Stimulated activated CD4-positive, alpha-beta T cell treated with anti-CD3 and anti-CD28 coated beads, Interleukin-12 subunit alpha, Interleukin-12 subunit beta, amount 100 ng/mL, for 48 hours (primary cell): ENCODE measurements around the gene HNRNPM.
"Not testable (repeated sequence)": the region's sequence is repeated elsewhere in the genome, so short reads cannot be mapped to it uniquely, and the experiment has no call there.

Source experiments
- DNase-seq, 3 donors: peaks; one replicate each; pipeline ENCODE4 v3.0.0-alpha.2; 2020; ENCODE audit warnings: low read depth in 2 of 3, low spot score in 1 of 3

HNRNPM gene

DNA sequence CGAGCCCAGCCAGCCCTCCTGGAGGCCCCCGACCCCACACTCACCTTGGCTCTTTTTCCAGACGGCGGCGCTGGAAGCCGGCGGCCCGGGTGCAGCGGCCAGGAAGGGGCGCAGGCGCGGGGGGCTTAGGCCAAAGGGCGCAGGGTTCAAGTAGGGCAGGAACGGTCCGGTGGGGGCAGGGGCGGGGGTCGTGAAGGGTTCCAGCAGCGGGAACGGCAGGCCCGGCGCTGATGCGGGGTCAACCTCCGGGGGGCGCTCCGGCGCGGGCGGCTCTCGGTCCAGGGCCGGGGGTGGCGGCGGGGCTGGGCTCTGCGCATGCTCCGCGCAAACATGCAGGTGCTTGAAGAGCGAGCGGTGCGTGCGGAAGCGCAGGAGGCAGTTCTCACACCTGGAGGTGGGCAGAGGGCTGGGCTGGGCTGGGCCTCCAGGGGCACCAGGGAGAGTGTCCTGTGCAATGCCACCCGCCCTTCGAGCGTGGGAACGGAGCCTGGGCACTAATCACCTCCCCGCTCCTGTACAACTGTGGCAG is 66.9 kb downstream of the HNRNPM start:
- no peak for DNase-seq

DNA sequence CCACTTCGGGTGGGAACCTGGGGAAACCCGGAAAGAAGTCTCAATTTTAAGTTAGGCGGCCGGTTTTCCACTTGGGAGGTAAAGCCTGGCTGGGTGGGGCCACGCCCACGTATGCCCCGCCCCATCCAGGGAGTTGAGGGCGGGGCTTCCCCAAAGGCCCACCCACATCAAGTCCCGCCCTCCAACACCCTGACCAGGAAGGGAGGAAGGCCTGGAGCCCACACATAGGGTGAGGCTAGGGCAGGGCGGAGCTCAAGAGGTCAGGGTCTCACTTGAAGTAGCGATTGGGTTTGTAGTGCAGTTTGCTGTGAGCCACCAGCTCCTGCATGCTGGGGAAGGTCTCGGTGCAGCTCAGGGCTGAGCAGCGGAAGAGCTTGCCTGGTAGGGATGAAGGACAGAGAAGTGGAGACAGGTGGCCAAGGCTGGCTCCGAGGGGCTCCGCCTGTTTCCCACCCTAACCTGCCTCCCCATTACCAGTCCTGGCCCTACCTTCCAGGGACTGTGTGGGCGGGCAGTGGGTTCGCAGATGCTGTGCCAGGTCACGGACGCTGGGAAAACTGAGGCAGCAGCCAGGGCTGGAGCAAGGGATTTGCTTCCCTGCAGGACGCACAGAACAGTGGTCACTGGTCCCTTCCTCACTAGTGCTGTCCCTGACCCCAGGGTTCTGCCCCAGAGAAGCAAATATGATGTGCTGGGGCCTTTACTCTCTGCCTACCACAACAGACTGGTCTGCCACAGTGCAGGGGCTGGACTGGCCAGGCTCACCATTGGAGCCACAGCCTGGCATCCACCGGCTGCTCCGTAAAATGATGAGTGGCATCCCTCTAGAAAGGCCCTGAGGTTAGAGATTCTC is 67.6 kb downstream of the HNRNPM start:
- DNase-seq = no peak

DNA sequence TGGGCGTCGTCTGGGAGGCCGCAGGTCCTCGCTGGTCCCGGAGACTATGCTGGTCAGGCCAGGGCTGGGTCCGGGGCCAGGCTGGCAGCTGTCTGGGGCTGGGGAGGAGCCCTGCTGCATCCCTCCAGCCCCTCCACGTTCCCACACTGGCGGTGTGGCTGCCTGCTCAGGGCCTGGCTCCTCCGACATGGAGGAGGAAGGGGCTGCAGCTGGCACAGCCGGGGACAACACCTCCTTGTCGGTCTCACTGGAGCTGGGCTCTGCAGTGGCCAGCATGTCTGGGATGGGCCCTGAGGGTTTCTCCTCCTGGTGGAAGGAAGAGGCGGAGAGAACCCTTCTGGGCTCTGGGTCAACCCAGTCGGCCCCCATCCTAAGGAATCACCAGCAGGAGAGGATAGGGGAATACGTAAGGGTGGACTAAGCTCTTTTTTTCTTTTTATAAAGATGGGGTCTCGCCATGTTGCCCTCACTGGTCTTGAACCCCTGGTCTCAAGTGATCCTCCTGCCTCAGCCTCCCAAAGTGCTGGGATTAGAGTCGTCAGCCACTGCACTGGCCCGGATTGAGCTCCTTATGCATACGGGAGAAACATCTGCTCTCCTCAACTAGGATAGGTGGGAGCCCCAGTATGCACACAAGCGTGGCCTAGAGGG is 68.4 kb downstream of the HNRNPM start:
- DNase-seq = no peak

DNA sequence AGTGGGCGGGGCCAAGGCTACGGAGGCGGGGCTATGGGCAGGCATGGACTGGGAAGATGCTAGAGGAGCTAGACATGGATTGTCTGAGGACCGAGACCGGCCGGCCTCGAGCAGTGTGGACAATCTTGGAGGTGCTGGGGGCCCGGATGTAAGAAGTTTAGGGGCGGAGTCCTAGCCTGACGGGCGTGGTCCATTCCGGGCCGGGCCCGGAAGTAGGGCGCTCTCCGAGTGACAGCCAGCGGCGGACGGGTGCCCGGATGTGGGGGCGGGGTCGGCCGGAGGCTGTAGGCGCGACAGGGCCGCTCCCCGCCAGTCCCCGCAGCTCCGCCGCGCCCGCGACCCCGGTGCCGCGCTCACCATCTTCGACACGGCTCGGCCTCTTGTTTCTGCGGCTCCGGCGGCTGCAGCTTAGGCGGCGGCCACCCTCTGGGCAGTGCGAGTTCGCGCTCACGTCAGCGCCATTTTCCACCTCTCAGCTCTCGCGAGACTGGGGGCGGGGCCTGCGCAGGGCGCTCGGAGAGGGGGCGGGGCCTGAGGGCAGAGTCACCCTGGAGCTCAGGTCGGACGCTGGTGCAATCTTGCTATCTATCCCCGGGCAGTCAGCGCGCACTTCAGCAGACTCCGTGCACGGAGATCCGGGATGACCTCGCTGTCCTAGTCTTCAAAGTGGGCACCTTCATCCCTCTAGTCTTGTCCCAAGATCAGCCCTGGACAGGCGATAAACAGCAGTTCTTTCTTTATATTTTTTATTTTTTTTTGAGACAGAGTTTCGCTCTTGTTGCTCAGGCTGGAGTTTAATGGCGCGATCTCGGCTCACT is 69.1 kb downstream of the HNRNPM start, which contains the start of gene ZNF414:
TSS of gene ZNF414 (minus strand) at position 481 of the 818 bp plus-strand sequence. CDS start at position 360, 121 bp downstream.
- DNase-seq = peak; percentile 94 to 98 (median 96)

DNA sequence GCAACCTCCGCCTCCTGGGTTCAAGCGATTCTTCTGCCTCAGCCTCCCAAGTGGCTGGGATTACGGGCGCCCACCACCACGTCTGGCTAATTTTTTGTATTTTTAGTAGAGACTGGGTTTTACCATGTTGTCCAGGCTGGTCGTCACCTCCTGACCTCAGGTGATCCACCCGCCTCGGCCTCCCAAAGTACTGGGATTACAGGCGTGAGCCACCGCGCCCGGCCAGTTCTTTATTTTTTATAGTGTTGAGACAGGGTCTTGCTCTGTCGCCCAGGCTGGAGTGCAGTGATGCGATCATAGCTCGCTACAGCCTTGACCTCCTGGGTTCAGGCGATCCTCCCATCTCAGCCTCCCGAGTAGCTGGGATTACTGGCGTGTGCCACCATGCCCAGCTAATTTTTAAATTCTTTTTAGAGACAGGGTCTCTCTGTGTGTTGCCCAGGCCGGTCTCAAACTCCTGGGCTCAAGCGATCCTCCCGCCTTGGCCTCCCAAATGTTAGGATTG is 69.8 kb downstream of the HNRNPM start:
- not testable (repeated sequence) for DNase-seq

DNA sequence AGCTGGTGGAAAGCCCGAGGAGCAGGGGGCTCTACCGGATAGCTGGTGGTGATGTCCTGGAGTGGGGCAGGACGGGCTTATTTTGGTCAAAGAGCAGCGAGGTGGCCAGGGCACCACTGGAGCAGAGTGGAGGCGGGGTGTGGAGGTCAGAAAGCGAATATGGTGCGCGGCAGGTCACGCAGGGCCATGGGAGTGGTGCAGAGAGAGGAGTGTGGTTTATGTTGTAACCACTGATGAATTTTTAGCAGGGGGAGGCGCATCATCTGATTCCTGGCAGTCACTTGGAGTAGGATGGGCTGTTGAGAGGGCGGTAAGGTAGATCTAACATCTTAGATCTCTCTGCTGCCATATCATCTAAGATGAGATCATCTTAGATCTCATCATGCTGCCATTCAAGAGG is 70.5 kb downstream of the HNRNPM start:
- peak; percentile 35 to 46 (median 38) for DNase-seq

DNA sequence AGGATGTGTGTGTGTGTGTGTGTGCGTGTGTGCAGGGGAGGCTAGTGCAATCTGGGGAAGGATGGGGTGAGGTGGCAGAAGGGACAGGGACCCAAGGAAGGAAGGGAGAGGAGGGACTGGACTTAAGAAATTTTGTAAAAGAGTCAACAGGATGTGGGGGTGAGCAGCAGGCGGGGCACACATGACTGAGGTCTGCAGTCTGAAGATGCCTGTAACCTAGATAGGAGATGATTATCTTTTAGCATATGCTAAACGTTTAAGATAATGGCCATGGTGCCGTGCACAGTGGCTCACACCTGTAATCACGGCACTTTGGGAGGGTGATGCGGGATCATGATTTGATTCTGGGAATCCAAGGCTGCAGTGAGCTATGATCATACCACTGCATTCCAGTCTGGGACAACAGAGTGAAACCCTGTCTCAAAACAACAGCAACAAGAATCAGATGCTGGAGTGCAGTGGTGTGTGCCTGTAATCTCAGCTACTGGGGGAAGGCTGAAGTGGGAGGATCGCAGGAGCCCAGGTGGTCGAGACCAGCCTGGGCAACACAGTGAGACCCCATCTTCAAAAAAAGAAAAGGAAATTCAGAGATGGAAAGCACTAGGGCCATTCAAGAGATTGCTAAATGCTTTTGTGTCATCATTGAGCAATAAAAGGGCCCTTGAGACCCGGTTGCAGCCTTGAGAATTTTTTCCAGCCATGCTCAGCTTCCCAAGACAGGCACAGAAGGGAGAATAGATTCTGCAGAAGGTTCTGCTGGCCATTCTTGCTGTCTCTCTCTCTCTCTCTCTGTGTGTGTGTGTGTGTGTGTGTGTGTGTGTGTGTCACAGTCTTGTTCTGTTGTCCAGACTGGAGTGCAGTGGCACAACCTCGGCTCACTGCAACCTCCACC is 73.0 kb downstream of the HNRNPM start:
- DNase-seq = no peak

DNA sequence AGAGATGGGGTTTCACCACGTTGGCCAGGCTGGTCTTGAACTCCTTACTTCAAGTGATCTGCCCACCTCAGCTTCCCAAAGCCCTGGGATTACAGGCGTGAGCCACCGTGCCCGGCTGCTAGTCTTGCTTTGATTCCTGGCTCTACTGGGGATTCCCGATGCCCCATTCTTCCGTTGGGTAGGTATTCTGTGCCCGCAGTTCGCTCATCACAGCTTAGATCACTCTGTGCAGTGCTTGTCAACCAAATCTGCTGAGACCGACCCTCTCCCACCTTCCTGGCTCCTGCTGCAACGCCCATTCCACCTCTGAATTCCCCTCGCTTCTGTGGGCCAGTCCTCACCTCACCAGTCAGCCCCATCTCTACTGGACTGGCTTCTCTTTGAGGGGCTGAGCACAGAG is 73.8 kb downstream of the HNRNPM start:
- no peak for DNase-seq

DNA sequence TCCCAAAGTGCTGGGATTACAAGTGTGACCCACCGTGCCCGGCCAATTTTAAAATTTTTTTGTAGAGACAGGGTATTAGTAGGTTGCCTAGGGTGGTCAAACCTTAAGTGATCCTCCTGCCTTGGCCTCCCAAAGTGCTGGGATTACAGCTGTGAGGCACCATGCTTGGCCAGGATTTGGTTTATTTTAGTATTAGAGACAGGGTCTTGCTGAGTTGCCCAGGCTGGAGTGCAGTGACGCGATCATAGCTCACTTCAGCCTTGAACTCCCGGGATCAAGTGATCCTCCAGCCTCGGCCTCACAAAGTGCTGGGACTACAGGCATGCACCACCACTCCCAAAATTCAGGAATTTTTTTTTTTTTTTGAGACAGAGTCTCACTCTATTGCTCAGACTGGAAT is 74.6 kb downstream of the HNRNPM start:
- no peak for DNase-seq

DNA sequence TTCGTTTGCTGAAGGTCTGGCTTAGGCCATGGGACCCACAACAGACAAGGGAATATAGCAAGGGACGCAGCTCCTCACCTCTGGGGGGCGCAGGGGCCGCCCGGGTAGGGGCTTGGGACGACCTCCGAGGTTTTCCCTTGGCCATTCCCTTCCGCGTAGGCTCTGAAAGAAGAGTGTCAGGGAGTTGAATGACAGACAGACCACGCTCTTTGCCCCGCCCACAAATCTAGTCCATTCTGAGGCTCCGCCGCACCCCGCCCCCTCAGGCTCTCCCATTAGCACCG is 80.6 kb downstream of the HNRNPM start:
- DNase-seq = no peak

DNA sequence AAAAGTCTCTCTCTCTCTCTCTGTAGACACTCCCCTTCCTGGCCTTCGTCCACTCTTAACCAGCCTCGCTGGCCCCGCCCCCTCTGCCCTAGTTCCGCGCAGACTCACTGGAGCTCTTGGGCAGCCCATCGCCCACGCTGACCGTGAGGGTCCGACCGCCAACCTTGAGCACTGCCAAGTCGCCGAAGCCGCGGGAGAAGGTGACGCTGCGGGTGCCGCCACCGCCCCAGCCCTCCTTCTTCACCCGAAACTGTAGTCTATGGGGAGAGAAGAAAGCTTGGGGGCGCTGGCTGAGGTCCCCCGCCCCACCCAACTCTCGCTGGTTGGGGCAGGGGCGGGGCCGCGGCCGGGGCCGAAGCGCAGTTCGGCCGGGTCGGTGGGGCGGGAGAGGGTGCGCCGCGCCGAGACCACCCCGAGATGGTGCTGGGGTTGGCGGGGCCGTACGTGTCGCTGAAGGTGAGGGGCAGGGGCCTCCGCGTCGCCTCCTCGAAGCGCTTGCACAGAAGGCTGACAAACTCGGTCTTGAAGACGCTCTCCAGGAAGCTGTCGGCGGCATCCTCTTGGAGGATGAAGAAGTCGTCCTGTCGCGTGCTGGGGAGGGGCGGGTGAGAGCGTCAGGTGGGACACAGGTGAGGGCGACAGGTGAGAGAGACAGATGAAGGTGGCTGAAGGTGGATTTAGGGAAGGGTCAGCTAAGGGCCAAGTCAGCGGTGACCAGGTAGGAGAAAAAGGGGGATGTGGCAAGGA is 81.7 kb downstream of the HNRNPM start:
- DNase-seq = no peak

DNA sequence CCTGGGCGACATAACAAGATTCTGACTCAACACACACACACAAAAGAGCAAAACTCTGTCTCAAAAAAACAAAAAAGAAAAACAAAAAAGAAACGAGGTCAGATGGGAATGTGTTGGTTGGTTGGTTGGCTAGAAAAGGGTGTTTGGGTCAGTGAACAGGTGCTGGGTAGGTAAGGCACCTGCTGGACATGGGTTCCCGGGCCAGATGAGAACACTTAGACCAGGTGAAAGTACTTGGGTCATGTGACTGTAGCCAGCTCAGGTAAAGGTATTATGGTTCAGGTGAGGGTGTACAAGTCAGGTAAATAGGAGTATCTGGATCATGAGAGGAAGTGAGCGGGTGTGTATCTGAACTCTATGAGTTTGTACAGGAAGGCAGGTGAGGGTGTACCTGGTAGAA is 83.7 kb downstream of the HNRNPM start:
- DNase-seq = no peak

DNA sequence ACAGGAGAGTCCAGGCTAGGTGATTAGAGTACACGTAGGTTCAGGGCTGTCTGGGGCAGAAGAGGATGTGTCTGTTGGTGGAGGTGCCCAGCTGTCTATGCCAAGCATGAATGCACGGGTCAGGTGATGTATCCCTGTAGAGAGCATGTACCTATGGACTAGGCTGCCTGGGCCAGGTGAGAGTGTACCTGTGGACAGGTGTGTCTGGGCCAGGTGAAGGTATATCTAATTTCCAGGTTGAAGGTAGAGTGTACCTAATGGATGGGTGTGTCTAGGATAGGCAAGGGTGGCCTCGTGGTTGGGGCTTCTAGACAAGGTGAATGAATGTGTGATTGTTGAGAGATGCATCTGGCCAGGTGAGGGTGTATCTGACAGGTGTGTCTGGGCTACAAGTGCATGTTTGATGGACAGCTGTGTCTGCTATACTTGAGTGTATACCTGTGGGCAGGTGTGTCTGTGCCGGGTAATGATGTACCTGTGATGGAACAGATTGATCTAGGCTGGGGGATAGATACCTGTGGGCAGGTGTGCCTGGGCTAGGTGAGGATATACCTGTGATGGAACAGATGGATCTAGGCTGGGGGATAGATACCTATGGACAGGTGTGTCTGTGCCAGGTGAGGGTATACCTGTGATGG is 84.7 kb downstream of the HNRNPM start:
- DNase-seq = no peak

DNA sequence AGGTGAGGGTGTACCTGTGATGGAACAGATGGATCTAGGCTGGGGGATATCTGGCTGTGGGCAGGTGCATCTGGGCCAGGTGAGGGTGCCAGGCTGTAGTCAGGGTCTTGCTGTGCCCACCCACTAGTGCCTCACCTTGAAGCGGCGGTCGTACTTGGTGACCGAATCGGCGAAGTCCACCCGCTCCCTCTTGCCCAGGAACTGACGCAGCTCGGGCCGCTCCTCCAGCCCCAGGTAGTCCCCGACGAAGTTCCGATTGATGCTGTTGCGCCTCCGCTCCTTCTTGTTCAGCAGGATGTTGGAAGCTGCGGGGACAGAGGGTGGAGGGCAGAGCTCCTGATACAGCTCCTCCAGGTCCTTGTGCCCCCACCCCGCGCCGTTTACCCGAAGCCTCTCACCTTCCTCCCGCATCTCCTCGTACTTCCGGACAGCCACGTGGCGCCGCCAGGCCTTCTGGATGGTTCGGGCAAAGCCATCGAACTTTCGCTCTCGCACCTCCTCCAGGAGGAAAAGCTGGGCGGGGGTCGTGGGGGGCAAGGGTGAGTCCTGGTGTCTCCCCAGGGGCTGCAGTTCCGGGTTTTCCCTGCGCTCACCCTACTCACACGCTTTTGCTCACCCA is 85.4 kb downstream of the HNRNPM start:
- DNase-seq = no peak

DNA sequence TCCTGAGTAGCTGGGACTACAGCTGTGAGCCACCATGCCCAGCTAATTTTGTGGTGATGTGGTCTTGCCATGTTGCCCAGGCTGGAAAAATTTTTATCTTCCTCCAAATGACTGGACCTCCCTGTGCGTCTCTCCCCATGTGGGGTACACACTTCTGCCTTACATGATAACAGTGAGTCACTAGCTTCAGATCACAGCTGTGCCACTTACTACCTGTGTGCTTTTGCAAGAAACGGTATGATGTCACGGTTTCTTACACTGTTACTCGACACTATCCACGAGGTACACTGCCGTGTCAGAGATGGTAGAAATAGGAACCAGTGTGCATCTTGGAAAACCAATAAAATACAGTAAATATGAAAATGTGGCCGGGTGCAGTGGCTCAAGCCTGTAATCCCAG is 86.7 kb downstream of the HNRNPM start:
- no peak for DNase-seq

DNA sequence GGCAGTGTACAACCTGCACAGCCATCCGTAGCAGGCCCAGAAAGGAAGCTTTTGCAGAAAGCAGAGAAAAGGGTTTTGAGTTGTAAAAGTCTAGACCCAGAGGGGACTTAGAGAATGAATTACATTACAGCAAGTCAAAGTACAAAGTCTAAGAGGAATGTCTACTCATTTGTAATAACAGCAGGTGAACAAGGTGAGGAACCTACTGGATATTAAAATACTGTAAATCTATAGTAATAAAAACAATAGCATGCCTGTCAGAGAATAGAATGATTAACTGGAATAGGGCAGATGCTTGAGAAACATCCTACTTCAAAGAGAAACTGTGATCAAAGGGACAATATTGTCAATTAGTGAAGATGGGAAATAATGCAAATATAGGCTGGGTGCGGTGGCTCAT is 87.5 kb downstream of the HNRNPM start:
- no peak for DNase-seq

DNA sequence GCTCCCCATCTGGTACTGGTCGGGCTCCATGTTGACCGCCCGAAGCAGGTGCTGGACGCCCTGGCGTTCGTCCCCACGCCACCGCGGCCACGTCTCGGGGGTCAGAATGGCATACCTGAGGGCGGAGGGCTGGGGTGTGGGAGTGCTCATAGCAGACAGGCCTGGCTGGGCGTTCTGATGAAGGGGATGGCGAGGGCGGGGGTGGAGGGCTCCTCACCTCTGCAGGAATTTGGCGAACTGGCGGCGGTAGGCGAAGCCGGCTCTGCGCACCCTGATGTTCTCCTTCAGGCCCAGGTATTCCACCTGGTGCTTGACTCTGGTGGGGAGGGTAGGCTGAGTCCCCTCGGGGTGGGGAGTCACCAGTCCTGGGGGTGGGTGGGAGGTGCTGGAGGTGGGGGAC is 91.5 kb downstream of the HNRNPM start:
- DNase-seq = no peak

DNA sequence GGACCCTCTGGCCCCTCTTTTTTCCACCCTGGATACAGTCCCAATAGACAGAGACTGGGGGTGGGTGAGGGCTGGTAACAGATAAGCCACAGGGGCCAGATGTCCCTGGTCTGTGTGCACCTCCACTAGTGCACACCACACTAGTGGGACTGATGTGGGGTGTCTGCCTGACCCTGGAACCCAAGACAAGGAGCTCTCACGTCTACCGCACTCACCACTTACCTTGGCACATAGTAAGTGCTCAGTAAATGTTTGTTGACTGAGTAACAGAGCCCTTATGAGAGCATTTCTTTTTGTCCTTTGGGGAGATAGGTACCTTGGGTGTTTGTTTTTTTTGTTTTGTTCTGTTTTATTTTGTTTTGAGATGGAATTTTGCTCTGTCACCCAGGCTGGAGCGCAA is 92.3 kb downstream of the HNRNPM start:
- no peak for DNase-seq
